GM12878 (cell line): ENCODE measurements around the gene CHMP4B. TPM values are rescaled to one million over a fixed set of nuclear protein-coding genes. Genes with fewer than 3 reads are reported as not detected.

ENCODE experiments used
- ATAC-seq: fragments of 200-7000 bp; cut with Tn5 transposase; 3 replicates; pipeline ENCODE4 v1.9.1; 2020; ENCODE audit warnings: mild to moderate bottlenecking, moderate library complexity
- BruUV-seq: library from RNA; stranded (reverse); fragments of 400-500 nt; replicated peaks from 2 replicates; lab custom pipeline; 2021; lab: Mats Ljungman, UMichigan
- CTCF ChIA-PET: fragments of 300-600 bp; sonication (Branson Sonifier 250); formaldehyde crosslinking; extraction: SDS; loops from one replicate; lab custom pipeline; 2021; ENCODE audit warnings: inconsistent platforms; lab: Yijun Ruan, JAX
- POLR2A ChIA-PET: fragments of 350-600 bp; formaldehyde crosslinking; extraction: SDS; loops from one replicate; lab custom pipeline; 2021; ENCODE audit warnings: inconsistent platforms; lab: Charles Lee
- RAD21 ChIA-PET: fragments of 300-600 bp; sonication (Branson Sonifier 250); formaldehyde crosslinking; loops from one replicate; lab custom pipeline; 2023; ENCODE audit warnings: antibody characterized with exemption; ENCODE audit not compliant: unreplicated experiment; lab: Charles Lee
- SMC1A ChIA-PET: fragments of 300-600 bp; sonication (Branson Sonifier 250); formaldehyde crosslinking; loops from one replicate; lab custom pipeline; 2023; ENCODE audit not compliant: unreplicated experiment, uncharacterized antibody; lab: Charles Lee
- DNase-seq: peaks from one replicate; pipeline ENCODE4 v3.0.0-alpha.2; 2011; ENCODE audit warnings: low read depth, low spot score
- FAIRE-seq: peaks from 3 replicates; lab custom pipeline; 2011; peaks lifted over from hg19 to GRCh38; lab: Jason Lieb, UNC
- H2AFZ ChIP-seq: 2 replicates; pipeline ENCODE4 v1.6.0; 2011; ENCODE audit warnings: low read depth, low read length, control low read depth; ENCODE audit not compliant: control insufficient read depth
- H3K27ac ChIP-seq: 2 replicates; pipeline ENCODE4 v1.5.1; 2011; ENCODE audit warnings: control low read depth; ENCODE audit not compliant: control insufficient read depth, insufficient read depth
- H3K27me3 ChIP-seq, 2 experiments: replicated peaks in 1 of 2; 2 replicates each; pipeline versions ENCODE4 v1.6.0 to v1.6.1; 2011; ENCODE audit warnings: low read length in 1 of 2; ENCODE audit not compliant: control insufficient read depth in 2 of 2, insufficient read depth in 2 of 2
- H3K36me3 ChIP-seq, 2 experiments: 2 replicates each; pipeline ENCODE4 v1.5.1; 2011; ENCODE audit warnings: low read length in 1 of 2; ENCODE audit not compliant: control insufficient read depth in 2 of 2, insufficient read depth in 2 of 2
- H3K4me1 ChIP-seq: 2 replicates; pipeline ENCODE4 v1.6.1; 2011; ENCODE audit warnings: mild to moderate bottlenecking, low read length, moderate library complexity, mixed read lengths; ENCODE audit not compliant: control insufficient read depth, insufficient read depth
- H3K4me2 ChIP-seq: 2 replicates; pipeline ENCODE4 v1.6.0; 2011; ENCODE audit warnings: control low read depth; ENCODE audit not compliant: control insufficient read depth, insufficient read depth
- H3K4me3 ChIP-seq: fragments of 200-600 bp; sonication (generic); 2 replicates; pipeline ENCODE4 v1.5.1; 2016
- H3K79me2 ChIP-seq: 2 replicates; pipeline ENCODE4 v1.6.0; 2011; ENCODE audit warnings: low read length; ENCODE audit not compliant: control insufficient read depth, insufficient read depth
- H3K9ac ChIP-seq: 2 replicates; pipeline ENCODE4 v1.8.0; 2011; ENCODE audit warnings: low read length, control low read depth, mixed read lengths; ENCODE audit not compliant: control insufficient read depth, insufficient read depth
- H3K9me3 ChIP-seq: replicated peaks from 3 replicates; pipeline ENCODE4 v1.5.1; 2011; ENCODE audit warnings: mild to moderate bottlenecking, low read length; ENCODE audit not compliant: control insufficient read depth, insufficient read depth
- H4K20me1 ChIP-seq: 2 replicates; pipeline ENCODE4 v1.6.0; 2011; ENCODE audit not compliant: control insufficient read depth, insufficient read depth
- ASH2L ChIP-seq: fragments of 300-600, 200-600 bp; sonication (generic); IDR thresholded peaks from 2 replicates; pipeline ENCODE4 v1.6.1; 2017; ENCODE audit warnings: low read depth, mild to moderate bottlenecking, borderline replicate concordance
- FOXK2 ChIP-seq: fragments of 450-650 bp; IDR thresholded peaks from 2 replicates; pipeline ENCODE4 v1.6.1; 2017; ENCODE audit warnings: mild to moderate bottlenecking, moderate library complexity
- HDAC2 ChIP-seq: fragments of 200-600 bp; sonication (generic); IDR thresholded peaks from 2 replicates; pipeline ENCODE4 v1.6.1; 2017
- HDAC6 ChIP-seq: fragments of 200-600 bp; sonication (generic); IDR thresholded peaks from one replicate; pipeline ENCODE4 v1.8.0; 2017; ENCODE audit warnings: antibody characterized with exemption; ENCODE audit not compliant: unreplicated experiment
- IKZF1 ChIP-seq: fragments of 450-650 bp; conservative IDR thresholded peaks from 2 replicates; pipeline ENCODE4 v1.6.1; 2017; ENCODE audit warnings: antibody characterized with exemption, mild to moderate bottlenecking
- KAT2A ChIP-seq: conservative IDR thresholded peaks from 2 replicates; pipeline ENCODE4 v1.6.1; 2011; ENCODE audit warnings: low read depth, low read length; ENCODE audit not compliant: control insufficient read depth
- MEF2A ChIP-seq: IDR thresholded peaks from 2 replicates; pipeline ENCODE4 v1.6.1; 2011; ENCODE audit warnings: low read depth, mild to moderate bottlenecking, low read length, moderate library complexity; ENCODE audit not compliant: insufficient read depth
- POU2F2 ChIP-seq: IDR thresholded peaks from 3 replicates; pipeline ENCODE4 v1.6.1; 2011; ENCODE audit warnings: low read depth, mild to moderate bottlenecking, low read length, borderline replicate concordance
- PRDM15 ChIP-seq: fragments of 450-650 bp; formaldehyde crosslinking; IDR thresholded peaks from 2 replicates; pipeline ENCODE4 v1.4.0; 2020; ENCODE audit warnings: mild to moderate bottlenecking, moderate library complexity
- RELA ChIP-seq: fragments of 450-650 bp; IDR thresholded peaks from 2 replicates; pipeline ENCODE4 v1.8.0; 2014; ENCODE audit warnings: borderline replicate concordance; ENCODE audit not compliant: partially characterized antibody
- SP1 ChIP-seq: IDR thresholded peaks from one replicate; pipeline ENCODE4 v1.6.1; 2011; ENCODE audit warnings: low read depth, low read length
- STAT3 ChIP-seq: IDR thresholded peaks from 2 replicates; pipeline ENCODE4 v1.6.1; 2011; ENCODE audit warnings: low read depth, low read length, improper control_type of control experiment
- WRNIP1 ChIP-seq: IDR thresholded peaks from 2 replicates; pipeline ENCODE4 v1.6.1; 2011; ENCODE audit warnings: low read depth, low read length, improper control_type of control experiment, borderline replicate concordance
- ZNF274 ChIP-seq: IDR thresholded peaks from one replicate; pipeline ENCODE4 v1.8.0; 2011; ENCODE audit not compliant: insufficient read length, insufficient read depth
- WGBS: methylation state at CpG from one replicate; pipeline ENCODE4 v1.1.6; 2016; ENCODE audit warnings: low lambda C conversion rate; ENCODE audit not compliant: insufficient replicate concordance, insufficient coverage; ENCODE audit errors: missing lambda C conversion rate; 5-methylcytosine and 5-hydroxymethylcytosine counted together
- in situ Hi-C: fragments of 300-500 bp; cut with MboI; formaldehyde crosslinking; loops from 9 replicates; pipeline ENCODE4 v1.14.3; 2018; ENCODE audit warnings: mixed read lengths
- intact Hi-C: fragments of 100-400 bp; cut with micrococcal nuclease; formaldehyde crosslinking; loops from one replicate; pipeline ENCODE4 v1.14.2; 2022; ENCODE audit not compliant: unreplicated experiment
- polyA plus RNA-seq, 11 experiments: library from polyadenylated mRNA; depleted of rRNA in 4 of 11; unstranded in 6 of 11; stranded (reverse) in 5 of 11; fragments of >200 nt; fragmentation: Nextera tagmentation in 4 of 11; fragmentation: Illumina TruSeq in 1 of 11; extraction: Ambion mirVana in 4 of 11; extraction: Trizol in 1 of 11; gene quantifications; 1 replicate in 1 of 11; 2 replicates in 10 of 11; pipeline versions ENCODE4 v1.2.1 to v1.2.3, GENCODE V29; 2011 to 2016; ENCODE audit warnings: inconsistent platforms in 2 of 11, missing spikeins in 2 of 11, low read depth in 1 of 11
- total RNA-seq, 4 experiments: library from RNA; depleted of rRNA in 3 of 4; stranded (reverse); fragments of >200 nt in 3 of 4; fragmentation: Illumina TruSeq in 1 of 4; extraction: Trizol in 1 of 4; gene quantifications; 2 replicates each; pipeline versions ENCODE4 v1.2.1 to v1.2.3, GENCODE V29; 2013 to 2021
- TF ChIP-seq, protein P1 (sequence below): IDR thresholded peaks from 2 replicates; pipeline ENCODE4 v1.6.1; 2011; ENCODE audit warnings: borderline replicate concordance, low read depth, mild to moderate bottlenecking, moderate library complexity, mixed read lengths, low read length; ENCODE audit not compliant: insufficient read depth; ENCODE audit errors: extremely low read length
- TF ChIP-seq, protein P2 (sequence below): fragments of 450-650 bp; IDR thresholded peaks from 2 replicates; pipeline ENCODE4 v1.6.1; 2014; ENCODE audit warnings: mild to moderate bottlenecking

Gene CHMP4B
- total and polyA plus RNA-seq, 10 of the 15 experiments (the other 5 are each of a cell fraction or from before 2014, with no cell fraction given): 4.2 to 118 (median 49.6) TPM

- BruUV-seq: no TSS peak
- FAIRE-seq: no peak
These were observed 29.7 kb downstream of the CHMP4B start for GRCh38 chr20:33840759-33841435.

More at GRCh38 chr20:33840759-33841435, 29.7 kb downstream of the CHMP4B start:
- H3K9ac ChIP-seq: no peak overlapping the region
- ChIA-PET CTCF (interaction anchor here (1.4 kb wide), 1 partner anchor 14 kb away, joined by 4 read pairs; no protein-coding TSS in a partner anchor), SMC1A (interaction anchor here (0.5 kb wide), 1 partner anchor 268 kb away, joined by 3 read pairs; no protein-coding TSS in a partner anchor), POLR2A (interaction anchor here (2.0 kb wide), 1 partner anchor 109 kb away, joined by 5 read pairs; the partner anchor contains the start of gene ZNF341), RAD21 (no interaction called here)
- H3K9me3 ChIP-seq: no peaks in the 10 kb centered on the region
- H4K20me1 ChIP-seq: peaks cover 6% of the 10 kb centered on the region; the same call in 1 of the 2 replicates
- H3K4me1 ChIP-seq: peaks cover 29% of the 10 kb centered on the region
- no peak overlapping the region for H3K27ac ChIP-seq
- H3K36me3 ChIP-seq: peaks cover 0 to 1% of the 10 kb centered on the region in 2 experiments; a peak in 2 of 4 replicates
- in situ Hi-C loops (no loop called here), intact Hi-C loops (no loop called here)
- WGBS: 85% methylated on average over 4 of the region's 4 CpGs
- no peak overlapping the region for H3K4me2 ChIP-seq
- DNase-seq (no peak), ATAC-seq (no peak)
- TF ChIP-seq RELA (no peak), FOXK2 (no peak), ZNF274 (no peak), ASH2L (no peak), MEF2A (no peak), KAT2A (no peak), HDAC2 (no peak), HDAC6 (no peak), SP1 (no peak), WRNIP1 (no peak), PRDM15 (no peak), POU2F2 (no peak), IKZF1 (no peak), STAT3 (no peak)
- TF ChIP-seq, protein P1, sequence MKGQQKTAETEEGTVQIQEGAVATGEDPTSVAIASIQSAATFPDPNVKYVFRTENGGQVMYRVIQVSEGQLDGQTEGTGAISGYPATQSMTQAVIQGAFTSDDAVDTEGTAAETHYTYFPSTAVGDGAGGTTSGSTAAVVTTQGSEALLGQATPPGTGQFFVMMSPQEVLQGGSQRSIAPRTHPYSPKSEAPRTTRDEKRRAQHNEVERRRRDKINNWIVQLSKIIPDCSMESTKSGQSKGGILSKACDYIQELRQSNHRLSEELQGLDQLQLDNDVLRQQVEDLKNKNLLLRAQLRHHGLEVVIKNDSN: no peak
- TF ChIP-seq, protein P2, sequence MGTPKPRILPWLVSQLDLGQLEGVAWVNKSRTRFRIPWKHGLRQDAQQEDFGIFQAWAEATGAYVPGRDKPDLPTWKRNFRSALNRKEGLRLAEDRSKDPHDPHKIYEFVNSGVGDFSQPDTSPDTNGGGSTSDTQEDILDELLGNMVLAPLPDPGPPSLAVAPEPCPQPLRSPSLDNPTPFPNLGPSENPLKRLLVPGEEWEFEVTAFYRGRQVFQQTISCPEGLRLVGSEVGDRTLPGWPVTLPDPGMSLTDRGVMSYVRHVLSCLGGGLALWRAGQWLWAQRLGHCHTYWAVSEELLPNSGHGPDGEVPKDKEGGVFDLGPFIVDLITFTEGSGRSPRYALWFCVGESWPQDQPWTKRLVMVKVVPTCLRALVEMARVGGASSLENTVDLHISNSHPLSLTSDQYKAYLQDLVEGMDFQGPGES: no peak
- no peak overlapping the region for H3K4me3 ChIP-seq
- H2AFZ ChIP-seq: no peak overlapping the region
- H3K79me2 ChIP-seq: peaks cover 76% of the 10 kb centered on the region
- no peaks in the 10 kb centered on the region for H3K27me3 ChIP-seq
